ENCODE measurements around the gene SLC22A7.

DNA sequence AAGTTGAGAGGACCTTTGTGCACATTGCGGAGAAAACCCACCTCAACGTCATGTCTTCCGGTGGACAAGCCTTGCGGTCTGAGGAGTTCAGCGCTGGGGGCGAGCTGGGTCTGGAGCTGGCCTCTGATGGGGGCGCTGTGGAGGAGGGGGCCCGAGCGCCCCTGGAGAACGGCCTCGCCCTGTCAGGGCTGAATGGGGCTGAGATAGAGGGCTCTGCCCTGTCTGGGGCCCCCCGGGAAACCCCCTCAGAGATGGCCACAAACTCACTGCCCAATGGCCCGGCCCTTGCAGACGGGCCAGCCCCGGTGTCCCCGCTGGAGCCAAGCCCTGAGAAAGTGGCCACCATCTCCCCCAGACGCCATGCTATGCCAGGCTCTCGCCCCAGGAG, 14.6 kb upstream of the SLC22A7 start:
- TF ChIP-seq, protein P1, sequence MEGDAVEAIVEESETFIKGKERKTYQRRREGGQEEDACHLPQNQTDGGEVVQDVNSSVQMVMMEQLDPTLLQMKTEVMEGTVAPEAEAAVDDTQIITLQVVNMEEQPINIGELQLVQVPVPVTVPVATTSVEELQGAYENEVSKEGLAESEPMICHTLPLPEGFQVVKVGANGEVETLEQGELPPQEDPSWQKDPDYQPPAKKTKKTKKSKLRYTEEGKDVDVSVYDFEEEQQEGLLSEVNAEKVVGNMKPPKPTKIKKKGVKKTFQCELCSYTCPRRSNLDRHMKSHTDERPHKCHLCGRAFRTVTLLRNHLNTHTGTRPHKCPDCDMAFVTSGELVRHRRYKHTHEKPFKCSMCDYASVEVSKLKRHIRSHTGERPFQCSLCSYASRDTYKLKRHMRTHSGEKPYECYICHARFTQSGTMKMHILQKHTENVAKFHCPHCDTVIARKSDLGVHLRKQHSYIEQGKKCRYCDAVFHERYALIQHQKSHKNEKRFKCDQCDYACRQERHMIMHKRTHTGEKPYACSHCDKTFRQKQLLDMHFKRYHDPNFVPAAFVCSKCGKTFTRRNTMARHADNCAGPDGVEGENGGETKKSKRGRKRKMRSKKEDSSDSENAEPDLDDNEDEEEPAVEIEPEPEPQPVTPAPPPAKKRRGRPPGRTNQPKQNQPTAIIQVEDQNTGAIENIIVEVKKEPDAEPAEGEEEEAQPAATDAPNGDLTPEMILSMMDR (IDR thresholded peaks at IDR 0.05 in 4 of 5, conservative IDR thresholded peaks at IDR 0.05 in 1 of 5) = no peak
- no peak for TF ChIP-seq POLR2A (IDR thresholded peaks at IDR 0.05)

Data from gastrocnemius medialis (tissue), 4 donors.